Endothelial cell of umbilical vein (primary cell): ENCODE data around the gene SYMPK. TPM values are rescaled to one million over a fixed set of nuclear protein-coding genes. Genes with fewer than 3 reads are reported as not detected.

ENCODE experiments used
- BruUV-seq: library from RNA; stranded (reverse); fragments of 400-500 nt; replicated peaks from 2 replicates; lab custom pipeline; 2021; lab: Mats Ljungman, UMichigan
- CTCF ChIA-PET: fragments of 300-600, 350-600 bp; sonication (Branson Sonifier 250); formaldehyde crosslinking; loops from one replicate; lab custom pipeline; 2021; ENCODE audit warnings: antibody characterized with exemption, inconsistent platforms; lab: Charles Lee
- POLR2A ChIA-PET: fragments of 300-600, 350-600 bp; sonication (Branson Sonifier 250); formaldehyde crosslinking; loops from one replicate; lab custom pipeline; 2021; ENCODE audit warnings: antibody characterized with exemption, inconsistent platforms; lab: Charles Lee
- DNase-seq: peaks from one replicate; pipeline ENCODE4 v3.0.0-alpha.2; 2011; ENCODE audit warnings: low read depth, low spot score
- FAIRE-seq: peaks from 2 replicates; lab custom pipeline; 2011; peaks lifted over from hg19 to GRCh38; lab: Jason Lieb, UNC
- H2AFZ ChIP-seq: 2 replicates; pipeline ENCODE4 v1.6.0; 2012; ENCODE audit warnings: low read depth, low read length, control low read depth, inconsistent platforms
- H3K27ac ChIP-seq: 2 replicates; pipeline ENCODE4 v1.5.1; 2011; ENCODE audit warnings: low read depth, mild to moderate bottlenecking, control low read depth, low read length, moderate library complexity; ENCODE audit not compliant: insufficient read depth
- H3K27me3 ChIP-seq, 2 experiments: 2 replicates each; pipeline versions ENCODE4 v1.6.0 to v1.6.1; 2011; ENCODE audit warnings: low read length in 2 of 2, mixed read lengths in 1 of 2; ENCODE audit not compliant: control insufficient read depth in 2 of 2, insufficient read depth in 2 of 2
- H3K36me3 ChIP-seq, 2 experiments: 2 replicates in 1 of 2; 3 replicates in 1 of 2; pipeline ENCODE4 v1.5.1; 2011; ENCODE audit warnings: low read length in 2 of 2, mild to moderate bottlenecking in 1 of 2, moderate library complexity in 1 of 2; ENCODE audit not compliant: control insufficient read depth in 2 of 2, insufficient read depth in 2 of 2; ENCODE audit errors: extremely low read depth in 1 of 2
- H3K4me1 ChIP-seq: 3 replicates; pipeline ENCODE4 v1.5.1; 2011; ENCODE audit warnings: mild to moderate bottlenecking, low read length; ENCODE audit not compliant: control insufficient read depth, insufficient read depth; ENCODE audit errors: extremely low read depth
- H3K4me2 ChIP-seq: 2 replicates; pipeline ENCODE4 v1.6.1; 2011; ENCODE audit warnings: low read length, control low read depth, mixed read lengths; ENCODE audit not compliant: insufficient read depth
- H3K4me3 ChIP-seq, 3 experiments: fragments of 200-600 bp in 1 of 3; sonication (generic), shearing (Covaris generic) in 1 of 3; replicated peaks in 1 of 3; 2 replicates each; pipeline ENCODE4 v1.5.1; 2011 to 2016; ENCODE audit warnings: control low read depth in 3 of 3, low read length in 3 of 3, mild to moderate bottlenecking in 2 of 3, inconsistent platforms in 1 of 3, low read depth in 1 of 3, moderate library complexity in 1 of 3; ENCODE audit not compliant: insufficient read depth in 1 of 3
- H3K79me2 ChIP-seq: 2 replicates; pipeline ENCODE4 v1.6.0; 2012; ENCODE audit warnings: low read length, inconsistent platforms; ENCODE audit not compliant: control insufficient read depth, insufficient read depth
- H3K9ac ChIP-seq: replicated peaks from 2 replicates; pipeline ENCODE3; 2011; ENCODE audit warnings: low read length, control low read depth; ENCODE audit not compliant: insufficient read depth; ENCODE audit errors: extremely low read depth
- H3K9me1 ChIP-seq: replicated peaks from 3 replicates; pipeline ENCODE4 v1.6.0; 2011; ENCODE audit warnings: mild to moderate bottlenecking, low read length; ENCODE audit not compliant: control insufficient read depth, insufficient read depth; ENCODE audit errors: extremely low read depth
- H3K9me3 ChIP-seq: replicated peaks from 2 replicates; pipeline ENCODE4 v1.5.1; 2012; ENCODE audit warnings: low read length, inconsistent platforms; ENCODE audit not compliant: control insufficient read depth, insufficient read depth
- H4K20me1 ChIP-seq: replicated peaks from 2 replicates; pipeline ENCODE3; 2011; ENCODE audit warnings: mild to moderate bottlenecking, low read length; ENCODE audit not compliant: control insufficient read depth, insufficient read depth; ENCODE audit errors: extremely low read depth
- JUN ChIP-seq: IDR thresholded peaks from 2 replicates; pipeline ENCODE4 v1.6.1; 2011; ENCODE audit warnings: borderline replicate concordance, low read depth; ENCODE audit not compliant: insufficient read length, insufficient read depth
- MAX ChIP-seq: IDR thresholded peaks from 2 replicates; pipeline ENCODE4 v1.6.1; 2011; ENCODE audit not compliant: insufficient read depth, insufficient read length
- MYC ChIP-seq: IDR thresholded peaks from one replicate; pipeline ENCODE4 v1.6.1; 2011; ENCODE audit warnings: mild to moderate bottlenecking, low read depth, low read length
- POLR2A ChIP-seq: IDR thresholded peaks from 2 replicates; pipeline ENCODE4 v1.6.1; 2012; ENCODE audit warnings: low read depth, mild to moderate bottlenecking, control low read depth, low read length
- POLR2AphosphoS5 ChIP-seq: IDR thresholded peaks from 2 replicates; pipeline ENCODE4 v1.6.1; 2012; ENCODE audit warnings: low read depth, mild to moderate bottlenecking, control low read depth, low read length, moderate library complexity; ENCODE audit not compliant: insufficient read depth
- dilution Hi-C: fragments of 300-500 bp; cut with MboI; formaldehyde crosslinking; loops from one replicate; pipeline ENCODE4 v1.15.0; 2019; ENCODE audit warnings: low sequenced_read_pairs; ENCODE audit not compliant: extremely low pct_ligation_motif_present
- intact Hi-C: fragments of 100-400 bp; cut with micrococcal nuclease; formaldehyde crosslinking; loops from one replicate; pipeline ENCODE4 v1.10.0; 2022
- polyA plus RNA-seq, 4 experiments: library from polyadenylated mRNA; depleted of rRNA in 3 of 4; stranded (reverse) in 3 of 4; unstranded in 1 of 4; fragments of >200 nt; gene quantifications; 2 replicates each; pipeline versions ENCODE4 v1.2.1 to v1.2.3, GENCODE V29; 2011 to 2012; ENCODE audit warnings: missing spikeins in 1 of 4
- total RNA-seq: library from RNA; stranded (reverse); gene quantifications from 2 replicates; pipeline ENCODE4 v1.2.3, GENCODE V29; 2021

Gene SYMPK
- total and polyA plus RNA-seq, 2 donors (not counting 3 experiments of a cell fraction or from before 2014, with no cell fraction given) = 89.8 to 95.7 TPM

GRCh38 chr19:45890877-45891276 is 27.9 kb upstream of the SYMPK start:
- Histone ChIP-seq H3K4me2 (no peak overlapping the region), H3K9ac (no peak overlapping the region), H4K20me1 (no peaks in the 10 kb centered on the region), H3K4me3 (no peak overlapping the region), H3K27ac (no peak overlapping the region), H3K9me3 (no peaks in the 10 kb centered on the region), H3K4me1 (peaks cover 4% of the 10 kb centered on the region), H3K79me2 (no peaks in the 10 kb centered on the region), H3K36me3 (peaks cover 0 to 2% of the 10 kb centered on the region in 2 experiments), H3K9me1 (no peaks in the 10 kb centered on the region), H2AFZ (no peak overlapping the region), H3K27me3 (no peaks in the 10 kb centered on the region)
- no peak for TF ChIP-seq POLR2A
- TF ChIP-seq MAX = no peak
- no peak for TF ChIP-seq JUN
- no peak for TF ChIP-seq POLR2AphosphoS5
- no peak for TF ChIP-seq MYC
- CTCF ChIA-PET = interaction anchor here (1.3 kb wide), 1 partner anchor 10 kb away, joined by 3 read pairs; no protein-coding TSS in a partner anchor
- no TSS peak for BruUV-seq
- dilution Hi-C loops = no loop called here
- no peak for FAIRE-seq
- intact Hi-C loops = no loop called here
- POLR2A ChIA-PET = no interaction called here
- no peak for DNase-seq

- Histone ChIP-seq H3K4me1 (peaks cover 8% of the 10 kb centered on the region), H3K9me3 (no peaks in the 10 kb centered on the region), H3K79me2 (peaks cover 3% of the 10 kb centered on the region), H3K27ac (no peak overlapping the region), H2AFZ (no peak overlapping the region), H3K9ac (no peak overlapping the region), H3K36me3 (no peaks in the 10 kb centered on the region), H4K20me1 (no peaks in the 10 kb centered on the region), H3K4me3 (no peak overlapping the region), H3K4me2 (no peak overlapping the region), H3K27me3 (no peaks in the 10 kb centered on the region), H3K9me1 (no peaks in the 10 kb centered on the region)
- dilution Hi-C loops (no loop called here), intact Hi-C loops (no loop called here)
- TF ChIP-seq MYC = no peak
- ChIA-PET POLR2A (no interaction called here), CTCF (no interaction called here)
- DNase-seq (no peak), FAIRE-seq (no peak)
- no TSS peak for BruUV-seq
Measured at GRCh38 chr19:45889210-45889885, 26.4 kb upstream of the SYMPK start.
